GM19397 (cell line): ENCODE data around the gene BRD4.

ENCODE experiments used
- ATAC-seq: cut with Tn5 transposase; IDR thresholded peaks from one replicate; pipeline ENCODE4 v1.9.1; 2021; ENCODE audit warnings: mild to moderate bottlenecking, moderate library complexity; ENCODE audit not compliant: unreplicated experiment

BRD4 gene

GRCh38 chr19:15199661-15200552 is 132.4 kb downstream of the BRD4 start:
- no peak for ATAC-seq

- ATAC-seq, result no peak
Observed at GRCh38 chr19:15198951-15199660, 133.2 kb downstream of the BRD4 start.

GRCh38 chr19:15197942-15198341 is 134.4 kb downstream of the BRD4 start:
- ATAC-seq, result no peak

- no peak for ATAC-seq
Observed at GRCh38 chr19:15197275-15197941, 134.9 kb downstream of the BRD4 start.

GRCh38 chr19:15196360-15197005 is 135.9 kb downstream of the BRD4 start:
- no peak for ATAC-seq

GRCh38 chr19:15195371-15196334 is 136.7 kb downstream of the BRD4 start:
- no peak for ATAC-seq

GRCh38 chr19:15194938-15195337 is 137.4 kb downstream of the BRD4 start:
- ATAC-seq, result no peak

GRCh38 chr19:15191982-15192381 is 140.4 kb downstream of the BRD4 start:
- no peak for ATAC-seq

GRCh38 chr19:15191514-15191913 is 140.8 kb downstream of the BRD4 start:
- no peak for ATAC-seq

GRCh38 chr19:15188851-15189250 is 143.5 kb downstream of the BRD4 start:
- ATAC-seq, result no peak

GRCh38 chr19:15187026-15188007 is 145.0 kb downstream of the BRD4 start:
- no peak for ATAC-seq
